Activated T-cell treated with anti-CD3 and anti-CD28 coated beads for 24 hours (primary cell): Measurements from ENCODE around the gene ADAM12.

Experiments
- DNase-seq: peaks from one replicate; pipeline ENCODE4 v3.0.0-alpha.2; 2020; ENCODE audit warnings: low read depth

Gene ADAM12

DNA sequence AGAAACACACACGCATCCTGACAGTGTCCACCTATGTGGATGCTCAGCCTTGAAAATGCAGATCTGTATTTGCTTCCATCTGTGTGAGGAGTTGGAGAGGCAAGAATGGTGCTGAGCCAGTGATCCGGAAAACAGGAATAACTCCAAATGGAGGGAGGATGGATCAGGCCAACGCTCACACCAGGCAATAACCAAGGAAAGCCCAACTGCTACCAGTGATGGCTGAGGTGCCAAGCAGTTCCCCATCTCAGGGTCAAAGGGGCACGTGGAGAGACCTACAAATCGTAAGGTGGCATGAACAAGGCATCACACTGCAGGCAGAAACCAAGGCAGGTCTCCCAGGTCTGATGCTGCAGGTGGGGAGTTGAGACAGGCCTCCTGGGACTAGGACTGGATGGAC, 153.6 kb downstream of the ADAM12 start:
- no peak for DNase-seq

GRCh38 chr10:126233182-126234148, 154.8 kb downstream of the ADAM12 start:
- no peak for DNase-seq

DNA sequence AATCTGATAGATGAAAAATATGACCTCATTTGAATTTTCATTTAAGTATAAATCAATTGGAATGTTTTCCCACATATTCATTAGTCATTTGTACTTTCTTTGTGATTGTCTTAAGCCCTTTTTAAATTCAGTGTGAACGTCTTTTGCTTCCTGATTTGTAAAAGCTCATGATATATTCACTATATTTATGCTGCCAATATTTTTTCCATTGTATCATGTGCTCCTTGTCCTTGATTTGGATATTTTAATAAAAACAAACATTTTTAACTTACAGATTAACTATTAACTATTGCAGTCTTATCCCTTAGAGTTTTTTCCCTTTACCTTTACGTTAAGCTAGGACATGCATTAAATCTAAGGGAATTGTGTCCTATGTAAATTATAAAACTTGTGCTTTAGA, 157.7 kb downstream of the ADAM12 start:
- DNase-seq, result no peak

GRCh38 chr10:126229686-126230085, 158.6 kb downstream of the ADAM12 start:
- DNase-seq, result no peak

DNA sequence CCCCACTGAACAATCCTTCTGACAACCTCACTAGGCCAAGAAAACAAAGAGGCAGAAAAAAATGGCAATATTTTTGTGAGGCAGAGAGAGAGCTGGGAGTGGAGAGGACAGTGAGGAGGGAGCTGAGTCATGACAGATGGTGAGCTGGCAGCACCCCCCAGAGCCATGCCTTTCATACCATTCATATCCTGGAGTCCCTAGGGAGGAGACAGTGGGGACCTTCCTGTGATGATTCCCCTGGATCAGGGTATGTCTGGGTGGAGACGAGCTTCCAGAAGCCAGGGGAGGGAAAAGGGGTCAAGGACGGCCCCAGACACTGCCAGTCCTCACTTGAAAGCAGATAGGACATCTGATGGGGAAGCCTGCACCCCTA, 160.5 kb downstream of the ADAM12 start:
- no peak for DNase-seq

GRCh38 chr10:126226988-126227761, 161.1 kb downstream of the ADAM12 start:
- no peak for DNase-seq

GRCh38 chr10:126226205-126226604, 162.1 kb downstream of the ADAM12 start:
- DNase-seq, result no peak

DNA sequence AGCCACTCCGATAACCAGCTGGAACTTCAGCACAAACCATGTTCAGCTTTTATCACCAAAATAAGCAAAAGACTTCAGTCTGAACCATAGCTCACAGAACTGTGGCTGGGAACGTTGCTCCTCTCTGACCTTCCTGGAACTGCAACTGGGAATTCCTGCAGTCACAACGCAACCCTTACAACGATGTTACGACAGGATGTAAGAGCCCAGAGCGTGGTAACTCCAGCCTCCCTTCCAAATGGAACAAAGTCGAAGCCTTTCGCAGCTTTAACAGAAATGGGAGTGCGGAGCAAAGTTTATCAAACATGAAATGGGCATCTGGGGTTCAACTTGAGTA, 162.6 kb downstream of the ADAM12 start:
- DNase-seq, result no peak

GRCh38 chr10:126224967-126225671, 163.2 kb downstream of the ADAM12 start:
- DNase-seq, result no peak

DNA sequence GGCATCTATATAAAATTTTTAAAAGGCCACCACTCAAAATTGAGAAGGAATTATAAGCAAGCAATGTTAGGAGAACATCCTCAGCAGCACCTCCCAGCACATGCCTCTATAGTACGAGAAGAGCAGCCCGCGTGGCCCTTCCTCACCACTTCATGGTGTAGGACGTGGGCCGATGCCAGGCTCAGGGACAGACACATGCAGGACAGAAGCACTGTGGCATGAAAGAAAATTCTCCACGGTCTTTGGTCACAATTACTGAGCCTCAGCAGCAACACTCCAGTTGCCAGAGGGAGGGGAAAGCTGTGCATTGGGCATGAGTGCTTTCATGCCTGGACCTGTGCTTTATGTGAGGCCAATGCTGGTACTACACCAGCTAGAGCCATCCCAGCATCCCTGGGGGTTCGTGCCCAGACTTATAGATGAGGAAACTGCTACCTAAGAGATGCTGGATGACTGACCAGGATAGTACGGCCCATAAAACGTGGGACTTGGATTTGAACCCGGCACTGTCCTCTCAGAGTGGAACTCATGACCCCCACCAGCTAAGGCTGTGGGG, 164.7 kb downstream of the ADAM12 start:
- DNase-seq, result no peak

GRCh38 chr10:126222736-126223511, 165.4 kb downstream of the ADAM12 start:
- DNase-seq, result no peak

DNA sequence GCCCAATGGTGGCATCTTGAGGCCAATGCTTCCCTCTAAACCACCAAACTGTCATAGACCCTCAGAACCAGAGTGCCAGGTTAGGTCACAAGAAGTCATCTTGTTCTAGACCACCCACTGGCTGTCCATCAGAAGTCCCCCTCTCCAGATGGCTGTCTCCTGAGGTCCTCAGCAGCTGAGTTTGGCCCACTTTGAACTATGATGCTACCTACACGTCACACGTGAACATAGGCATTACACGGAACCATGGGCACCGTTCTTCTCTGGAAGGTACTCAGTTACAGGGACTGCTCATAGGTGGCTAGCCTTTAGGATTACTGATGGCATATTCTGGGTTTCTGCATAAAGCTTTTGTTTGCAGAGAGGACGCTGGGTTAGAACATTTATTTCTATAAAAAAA, 166.4 kb downstream of the ADAM12 start:
- DNase-seq, result no peak

DNA sequence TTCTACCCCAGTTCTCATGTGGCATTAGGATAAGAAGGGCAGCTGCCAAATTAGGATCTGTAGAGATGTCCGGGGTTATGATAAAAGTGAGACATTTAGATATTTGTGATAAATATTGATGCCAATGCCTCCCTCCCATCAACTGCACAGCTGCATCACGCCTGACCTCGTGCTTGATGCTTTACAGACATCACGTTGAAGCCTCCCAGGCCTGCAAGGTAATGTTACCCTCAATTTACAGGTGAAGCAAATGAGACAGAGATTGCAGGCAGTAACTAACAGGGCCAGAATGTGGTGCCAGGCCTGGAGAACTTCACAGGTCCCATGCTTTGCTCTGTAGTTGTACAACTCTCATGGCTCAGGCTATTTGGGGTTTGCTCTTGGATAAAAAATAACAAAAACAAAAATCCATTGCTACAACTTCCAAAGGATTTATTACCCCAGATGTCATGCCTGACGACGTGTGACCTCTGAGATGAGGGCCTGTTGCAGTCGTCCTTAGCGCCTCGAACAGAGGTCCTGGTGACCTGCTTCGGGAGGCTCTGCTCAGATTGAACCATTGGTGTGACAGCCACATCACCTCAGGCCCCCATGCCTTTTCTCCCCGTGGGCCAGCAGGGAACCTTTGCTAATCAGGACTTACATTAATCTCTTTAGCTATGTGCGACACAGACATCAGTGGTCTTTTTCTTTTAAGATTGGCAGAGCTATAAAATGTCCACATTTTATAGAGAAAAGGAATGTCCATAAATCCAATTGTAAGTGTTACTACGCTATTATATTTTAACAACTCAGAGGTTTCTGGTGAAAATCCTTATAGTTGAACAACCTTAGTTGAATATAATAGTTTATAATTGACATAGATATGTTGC, 169.3 kb downstream of the ADAM12 start:
- no peak for DNase-seq

DNA sequence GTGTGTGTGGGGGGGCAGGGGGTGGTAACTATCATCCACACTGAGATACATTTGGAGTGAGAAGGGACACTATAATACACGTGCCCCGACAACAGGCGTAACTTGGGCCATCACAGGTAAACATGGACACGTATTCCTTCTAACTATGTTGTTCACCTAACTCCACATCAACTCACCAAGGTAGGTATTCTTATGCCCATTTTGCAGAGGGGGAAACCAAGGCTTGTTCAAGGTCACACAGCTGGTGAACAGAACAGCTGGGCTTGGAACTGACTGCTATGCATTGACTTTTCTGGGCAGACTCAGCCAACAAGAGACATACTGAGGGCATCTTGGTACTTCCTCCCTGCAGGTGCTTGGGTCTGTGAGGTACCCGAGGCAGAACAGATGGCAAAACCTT, 170.1 kb downstream of the ADAM12 start:
- no peak for DNase-seq

- DNase-seq, result no peak
Observed at GRCh38 chr10:126216632-126216961, 171.7 kb downstream of the ADAM12 start.

GRCh38 chr10:126215746-126216631, 172.3 kb downstream of the ADAM12 start:
- no peak for DNase-seq

DNA sequence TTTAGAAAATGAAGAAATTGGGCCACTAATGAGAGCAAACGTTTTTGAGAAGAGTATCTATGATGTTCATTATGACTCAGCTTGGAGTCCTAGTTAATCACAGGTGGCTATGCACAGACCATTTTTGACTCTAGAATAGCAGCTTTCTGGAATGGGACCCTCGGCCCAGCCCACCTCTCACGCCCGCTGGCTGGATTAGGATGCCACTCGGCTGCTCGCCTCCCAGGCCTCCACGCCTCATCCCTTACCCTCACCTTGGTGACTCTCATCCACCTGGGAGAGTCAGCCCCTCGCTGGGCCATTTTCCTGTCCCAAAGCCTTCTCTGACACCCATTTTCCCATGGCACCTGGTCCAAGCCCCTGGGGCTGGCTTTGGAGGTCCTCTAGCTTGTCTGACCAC, 173.6 kb downstream of the ADAM12 start:
- no peak for DNase-seq

DNA sequence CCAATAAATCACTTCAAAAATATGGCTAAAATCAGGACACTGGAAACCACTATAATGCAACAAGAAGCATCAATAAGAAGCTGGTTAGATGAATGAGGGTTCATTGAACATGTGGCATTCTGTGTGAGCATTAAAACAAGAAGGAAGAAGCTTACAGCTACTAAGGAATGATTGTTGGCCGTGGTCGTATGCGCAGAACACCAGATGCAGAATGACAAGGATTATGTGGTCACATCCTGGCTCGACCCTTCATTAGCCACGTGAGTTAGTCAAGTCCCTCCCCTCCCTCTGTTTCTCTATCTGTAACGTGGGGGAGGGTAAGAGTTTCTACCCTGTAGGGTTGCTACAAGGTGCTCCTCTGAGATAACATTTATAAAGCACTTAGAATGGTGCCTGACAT, 174.3 kb downstream of the ADAM12 start:
- no peak for DNase-seq

- DNase-seq, result no peak
Observed at GRCh38 chr10:126212738-126213137, 175.5 kb downstream of the ADAM12 start.
